GM10266 (cell line): ENCODE results near the gene FCHSD2.

ENCODE experiments used
- DNase-seq: peaks from one replicate; pipeline ENCODE4 v3.0.0; 2012; ENCODE audit errors: extremely low spot score
- CTCF ChIP-seq: IDR thresholded peaks from 2 replicates; pipeline ENCODE4 v1.5.1; 2012; ENCODE audit warnings: mild to moderate bottlenecking, low read depth; ENCODE audit not compliant: control insufficient read depth, insufficient read depth; ENCODE audit errors: missing control alignments

The FCHSD2 gene

GRCh38 chr11:73157101-73158010 lies 15.2 kb upstream of the FCHSD2 start:
- peak; percentile 59 for DNase-seq
- TF ChIP-seq CTCF = no peak

GRCh38 chr11:73156686-73157085 lies 14.6 kb upstream of the FCHSD2 start:
- no peak for DNase-seq

GRCh38 chr11:73156114-73156513 lies 14.0 kb upstream of the FCHSD2 start:
- TF ChIP-seq CTCF = no peak
- DNase-seq = no peak

More at GRCh38 chr11:73156686-73157085, 14.6 kb upstream of the FCHSD2 start:
- TF ChIP-seq CTCF = no peak

GRCh38 chr11:73155102-73155501 lies 13.0 kb upstream of the FCHSD2 start:
- no peak for TF ChIP-seq CTCF
- no peak for DNase-seq

GRCh38 chr11:73154178-73154577 lies 12.1 kb upstream of the FCHSD2 start:
- TF ChIP-seq CTCF = no peak
- peak; percentile 56 for DNase-seq

GRCh38 chr11:73152861-73153483 lies 10.9 kb upstream of the FCHSD2 start:
- peak; percentile 76 for DNase-seq
- TF ChIP-seq CTCF = no peak
